ENCODE data around the gene CPD.

The CPD gene

GRCh38 chr17:30378825-30379302 is at the start of gene CPD:
Gene CPD, plus strand, starts transcription at chr17:30378927. Its CDS starts 54 bp downstream, at chr17:30378981.
- H3K27ac ChIP-seq: peak within 1 kb of the TSS; percentile 84
- H3K79me2 ChIP-seq: peaks cover 30% of the 10 kb centered on the region
- H3K4me3 ChIP-seq (ENCODE audit: low read depth, low read length): peak within 1 kb of the TSS; percentile 87
- peak within 1 kb of the TSS; percentile 82 for H3K4me2 ChIP-seq (ENCODE audit: low read length)
- H3K36me3 ChIP-seq (ENCODE audit: control insufficient read depth, insufficient read depth, low read length): no peaks in the 10 kb centered on the region
- H3K27me3 ChIP-seq (ENCODE audit: control insufficient read depth, insufficient read depth, low read length): no peaks in the 10 kb centered on the region
- H3K9me3 ChIP-seq (ENCODE audit: control insufficient read depth, low read length): no peaks in the 10 kb centered on the region
- TF ChIP-seq CTCF (IDR thresholded peaks at IDR 0.05): peak; percentile 31
- peak within 1 kb of the TSS; percentile 99 for H2AFZ ChIP-seq
- peaks cover 30% of the 10 kb centered on the region for H3K4me1 ChIP-seq
- H3K9ac ChIP-seq: peak within 1 kb of the TSS; percentile 78

- Histone ChIP-seq H3K4me2 (ENCODE audit: low read length) (no peak overlapping the region), H3K79me2 (no peaks in the 10 kb centered on the region), H3K4me3 (ENCODE audit: low read depth, low read length) (no peak overlapping the region), H2AFZ (no peak overlapping the region), H3K4me1 (no peaks in the 10 kb centered on the region), H3K36me3 (ENCODE audit: control insufficient read depth, insufficient read depth, low read length) (no peaks in the 10 kb centered on the region), H3K9me3 (ENCODE audit: control insufficient read depth, low read length) (no peaks in the 10 kb centered on the region), H3K27ac (no peak overlapping the region), H3K9ac (no peak overlapping the region), H3K27me3 (ENCODE audit: control insufficient read depth, insufficient read depth, low read length) (no peaks in the 10 kb centered on the region)
- TF ChIP-seq CTCF (IDR thresholded peaks at IDR 0.05): no peak
Measured at GRCh38 chr17:30332057-30332542, 46.6 kb upstream of the CPD start.

- Histone ChIP-seq H3K36me3 (ENCODE audit: control insufficient read depth, insufficient read depth, low read length) (no peaks in the 10 kb centered on the region), H3K9ac (no peak within 1 kb of the TSS), H3K4me3 (ENCODE audit: low read depth, low read length) (no peak within 1 kb of the TSS), H3K9me3 (ENCODE audit: control insufficient read depth, low read length) (no peaks in the 10 kb centered on the region), H3K4me2 (ENCODE audit: low read length) (no peak within 1 kb of the TSS), H3K4me1 (no peaks in the 10 kb centered on the region), H3K27ac (no peak within 1 kb of the TSS), H2AFZ (no peak within 1 kb of the TSS), H3K79me2 (no peaks in the 10 kb centered on the region), H3K27me3 (ENCODE audit: control insufficient read depth, insufficient read depth, low read length) (no peaks in the 10 kb centered on the region)
- TF ChIP-seq CTCF (IDR thresholded peaks at IDR 0.05): no peak
Measured at GRCh38 chr17:30333503-30334360, 45.0 kb upstream of the CPD start, which contains the start of gene TMIGD1. Gene TMIGD1, minus strand, starts transcription at chr17:30334057. Its CDS starts 1,924 bp downstream, at chr17:30332133.

GRCh38 chr17:30334421-30334820 is 44.3 kb upstream of the CPD start:
- Histone ChIP-seq H3K4me1 (no peaks in the 10 kb centered on the region), H3K79me2 (no peaks in the 10 kb centered on the region), H3K27me3 (ENCODE audit: control insufficient read depth, insufficient read depth, low read length) (no peaks in the 10 kb centered on the region), H3K9ac (no peak overlapping the region), H3K27ac (no peak overlapping the region), H3K4me2 (ENCODE audit: low read length) (no peak overlapping the region), H2AFZ (no peak overlapping the region), H3K9me3 (ENCODE audit: control insufficient read depth, low read length) (no peaks in the 10 kb centered on the region), H3K36me3 (ENCODE audit: control insufficient read depth, insufficient read depth, low read length) (no peaks in the 10 kb centered on the region), H3K4me3 (ENCODE audit: low read depth, low read length) (no peak overlapping the region)
- TF ChIP-seq CTCF (IDR thresholded peaks at IDR 0.05): no peak
